Caco-2 (cell line): Measurements from ENCODE around the gene UBE2L5. TPM values are rescaled to one million over a fixed set of nuclear protein-coding genes. Genes with fewer than 3 reads are reported as not detected.

ENCODE experiments used
- BruUV-seq: library from RNA; stranded (reverse); fragments of 400-500 nt; replicated peaks from 2 replicates; lab custom pipeline; 2021; lab: Mats Ljungman, UMichigan
- CTCF ChIA-PET: fragments of 300-600 bp; sonication (Branson Sonifier 250); formaldehyde crosslinking; loops from one replicate; lab custom pipeline; 2022; ENCODE audit warnings: antibody characterized with exemption; lab: Charles Lee
- POLR2A ChIA-PET: fragments of 300-600 bp; sonication (Branson Sonifier 250); formaldehyde crosslinking; loops from one replicate; lab custom pipeline; 2022; ENCODE audit warnings: antibody characterized with exemption; lab: Charles Lee
- DNase-seq, 2 experiments: peaks; one replicate each; pipeline versions ENCODE4 v3.0.0 to v3.0.0-alpha.2; 2020 to 2022
- H3K27me3 ChIP-seq: replicated peaks from 2 replicates; pipeline ENCODE4 v1.6.0; 2011; ENCODE audit warnings: low read length; ENCODE audit not compliant: control insufficient read depth, insufficient read depth
- H3K36me3 ChIP-seq: 2 replicates; pipeline ENCODE4 v1.5.1; 2011; ENCODE audit warnings: low read length; ENCODE audit not compliant: control insufficient read depth, insufficient read depth
- H3K4me1 ChIP-seq: fragments of 250-450 bp; sonication (Bioruptor Pico); 2 replicates; pipeline ENCODE4 v1.5.1; 2020; ENCODE audit warnings: mild to moderate bottlenecking
- H3K4me3 ChIP-seq: 2 replicates; pipeline ENCODE4 v1.5.1; 2011; ENCODE audit warnings: low read depth, mild to moderate bottlenecking, control low read depth, low read length
- H3K9me3 ChIP-seq: fragments of 250-450 bp; sonication (Bioruptor Pico); 2 replicates; pipeline ENCODE4 v1.5.1; 2020; ENCODE audit warnings: mild to moderate bottlenecking, moderate library complexity
- H3K27ac Mint-ChIP-seq: one replicate; pipeline ENCODE4 v1.8.0; 2022; ENCODE audit warnings: mixed read lengths; ENCODE audit not compliant: unreplicated experiment
- H3K27me3 Mint-ChIP-seq: one replicate; pipeline ENCODE4 v1.8.0; 2022; ENCODE audit warnings: mixed read lengths; ENCODE audit not compliant: insufficient read depth, unreplicated experiment
- H3K36me3 Mint-ChIP-seq: one replicate; pipeline ENCODE4 v1.8.0; 2022; ENCODE audit warnings: mild to moderate bottlenecking, mixed read lengths; ENCODE audit not compliant: insufficient read depth, unreplicated experiment
- H3K4me1 Mint-ChIP-seq: one replicate; pipeline ENCODE4 v1.8.0; 2022; ENCODE audit warnings: low read depth, mixed read lengths; ENCODE audit not compliant: unreplicated experiment
- H3K4me3 Mint-ChIP-seq: one replicate; pipeline ENCODE4 v1.8.0; 2022; ENCODE audit warnings: mild to moderate bottlenecking, moderate library complexity, mixed read lengths; ENCODE audit not compliant: unreplicated experiment
- H3K9me3 Mint-ChIP-seq: one replicate; pipeline ENCODE4 v1.8.0; 2022; ENCODE audit warnings: mixed read lengths; ENCODE audit not compliant: unreplicated experiment
- intact Hi-C: fragments of 100-400 bp; cut with micrococcal nuclease; formaldehyde crosslinking; loops from one replicate; pipeline ENCODE4 v1.10.0; 2022; ENCODE audit not compliant: unreplicated experiment
- total RNA-seq: library from RNA; stranded (reverse); gene quantifications from 2 replicates; pipeline ENCODE4 v1.2.3, GENCODE V29; 2022
- TF ChIP-seq, protein P1 (sequence below), 2 experiments: fragments of 200-600 bp in 1 of 2; IDR thresholded peaks; 1 replicate in 1 of 2; 2 replicates in 1 of 2; pipeline versions ENCODE4 v1.5.1 to v1.8.0; 2011 to 2022; ENCODE audit warnings: antibody characterized with exemption in 1 of 2, control low read depth in 1 of 2, inconsistent platforms in 1 of 2, low read depth in 1 of 2, low read length in 1 of 2, mild to moderate bottlenecking in 1 of 2, moderate library complexity in 1 of 2; ENCODE audit not compliant: insufficient read depth in 1 of 2, severe bottlenecking in 1 of 2, unreplicated experiment in 1 of 2

Gene UBE2L5
- total RNA-seq, 1 experiment from 2014 or later = not detected

DNA sequence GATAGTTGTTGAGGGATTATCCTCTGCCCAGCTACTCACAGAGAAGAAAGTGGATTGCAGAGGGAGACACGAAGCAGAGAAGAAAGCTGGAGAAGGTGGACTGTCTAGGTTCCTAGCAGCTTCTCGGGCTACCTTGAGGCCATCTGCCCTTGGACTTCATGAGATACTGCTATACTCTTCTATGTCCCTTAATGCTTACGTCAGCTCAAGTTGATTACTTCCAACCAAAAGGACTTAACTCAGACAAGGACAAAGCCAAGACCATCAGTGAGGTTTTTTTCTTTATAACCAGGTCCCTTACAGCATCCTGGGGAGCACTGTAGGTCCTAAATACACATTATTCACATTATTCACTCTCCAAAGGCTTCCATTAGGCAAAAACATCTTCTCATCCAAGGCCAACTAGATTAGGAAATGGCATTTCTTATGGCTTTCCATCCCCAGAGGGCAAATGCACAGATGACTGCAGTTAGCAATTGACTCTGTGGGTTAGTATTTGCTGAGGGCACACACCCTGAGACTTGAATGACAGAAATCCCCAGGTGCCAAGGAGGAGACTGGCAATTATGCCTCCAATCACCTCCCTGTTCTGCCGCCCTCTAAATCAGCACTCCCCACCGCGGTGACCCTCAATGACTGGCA, 4.1 kb upstream of the UBE2L5 start:
- no peaks in the 10 kb centered on the region for H3K9me3 Mint-ChIP-seq
- no peak for DNase-seq
- POLR2A ChIA-PET = interaction anchor here (0.6 kb wide), 1 partner anchor 11 kb away, joined by 3 read pairs; no protein-coding TSS in a partner anchor
- peaks cover 8% of the 10 kb centered on the region for H3K4me1 Mint-ChIP-seq
- H3K27ac Mint-ChIP-seq = no peak overlapping the region
- H3K27me3 Mint-ChIP-seq = no peaks in the 10 kb centered on the region
- no peak overlapping the region for H3K4me3 Mint-ChIP-seq
- H3K27me3 ChIP-seq = no peaks in the 10 kb centered on the region
- no TSS peak for BruUV-seq
- intact Hi-C loops = no loop called here
- TF ChIP-seq, protein P1, sequence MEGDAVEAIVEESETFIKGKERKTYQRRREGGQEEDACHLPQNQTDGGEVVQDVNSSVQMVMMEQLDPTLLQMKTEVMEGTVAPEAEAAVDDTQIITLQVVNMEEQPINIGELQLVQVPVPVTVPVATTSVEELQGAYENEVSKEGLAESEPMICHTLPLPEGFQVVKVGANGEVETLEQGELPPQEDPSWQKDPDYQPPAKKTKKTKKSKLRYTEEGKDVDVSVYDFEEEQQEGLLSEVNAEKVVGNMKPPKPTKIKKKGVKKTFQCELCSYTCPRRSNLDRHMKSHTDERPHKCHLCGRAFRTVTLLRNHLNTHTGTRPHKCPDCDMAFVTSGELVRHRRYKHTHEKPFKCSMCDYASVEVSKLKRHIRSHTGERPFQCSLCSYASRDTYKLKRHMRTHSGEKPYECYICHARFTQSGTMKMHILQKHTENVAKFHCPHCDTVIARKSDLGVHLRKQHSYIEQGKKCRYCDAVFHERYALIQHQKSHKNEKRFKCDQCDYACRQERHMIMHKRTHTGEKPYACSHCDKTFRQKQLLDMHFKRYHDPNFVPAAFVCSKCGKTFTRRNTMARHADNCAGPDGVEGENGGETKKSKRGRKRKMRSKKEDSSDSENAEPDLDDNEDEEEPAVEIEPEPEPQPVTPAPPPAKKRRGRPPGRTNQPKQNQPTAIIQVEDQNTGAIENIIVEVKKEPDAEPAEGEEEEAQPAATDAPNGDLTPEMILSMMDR (IDR thresholded peaks at IDR 0.05; ENCODE audit: insufficient read depth in 1 of 2, low read depth in 1 of 2, low read length in 1 of 2, severe bottlenecking in 1 of 2, unreplicated experiment in 1 of 2) = no peak
- H3K36me3 Mint-ChIP-seq = no peaks in the 10 kb centered on the region
- peaks cover 7% of the 10 kb centered on the region; the same call in 1 of the 2 replicates for H3K4me1 ChIP-seq
- no peak overlapping the region for H3K4me3 ChIP-seq
- no peaks in the 10 kb centered on the region for H3K9me3 ChIP-seq
- CTCF ChIA-PET = no interaction called here
- H3K36me3 ChIP-seq = no peaks in the 10 kb centered on the region

GRCh38 chr13:30418717-30419459, 3.4 kb upstream of the UBE2L5 start:
- no peaks in the 10 kb centered on the region for H3K36me3 Mint-ChIP-seq
- H3K9me3 ChIP-seq = no peaks in the 10 kb centered on the region
- no peak overlapping the region for H3K4me3 Mint-ChIP-seq
- intact Hi-C loops = no loop called here
- H3K4me1 ChIP-seq = peaks cover 7% of the 10 kb centered on the region; the same call in 1 of the 2 replicates
- POLR2A ChIA-PET = no interaction called here
- no peak for DNase-seq
- no peaks in the 10 kb centered on the region for H3K27me3 Mint-ChIP-seq
- H3K27me3 ChIP-seq = no peaks in the 10 kb centered on the region
- H3K27ac Mint-ChIP-seq = no peak overlapping the region
- H3K4me1 Mint-ChIP-seq = peaks cover 8% of the 10 kb centered on the region
- no peak overlapping the region for H3K4me3 ChIP-seq
- no peaks in the 10 kb centered on the region for H3K36me3 ChIP-seq
- CTCF ChIA-PET = interaction anchor here (0.5 kb wide), 1 partner anchor 113 kb away, joined by 7 read pairs; no protein-coding TSS in a partner anchor
- no peaks in the 10 kb centered on the region for H3K9me3 Mint-ChIP-seq
- TF ChIP-seq, protein P1 (IDR thresholded peaks at IDR 0.05; ENCODE audit: insufficient read depth in 1 of 2, low read depth in 1 of 2, low read length in 1 of 2, severe bottlenecking in 1 of 2, unreplicated experiment in 1 of 2) = no peak
- BruUV-seq = no TSS peak
